ENCODE measurements around the gene ALPL.

ALPL gene

GRCh38 chr1:21598904-21599303 is 89.7 kb downstream of the ALPL start:
- DNase-seq (ENCODE audit: low spot score), result no peak

- DNase-seq (ENCODE audit: low spot score), result no peak
Measured at GRCh38 chr1:21599402-21599801, 90.2 kb downstream of the ALPL start.

DNA sequence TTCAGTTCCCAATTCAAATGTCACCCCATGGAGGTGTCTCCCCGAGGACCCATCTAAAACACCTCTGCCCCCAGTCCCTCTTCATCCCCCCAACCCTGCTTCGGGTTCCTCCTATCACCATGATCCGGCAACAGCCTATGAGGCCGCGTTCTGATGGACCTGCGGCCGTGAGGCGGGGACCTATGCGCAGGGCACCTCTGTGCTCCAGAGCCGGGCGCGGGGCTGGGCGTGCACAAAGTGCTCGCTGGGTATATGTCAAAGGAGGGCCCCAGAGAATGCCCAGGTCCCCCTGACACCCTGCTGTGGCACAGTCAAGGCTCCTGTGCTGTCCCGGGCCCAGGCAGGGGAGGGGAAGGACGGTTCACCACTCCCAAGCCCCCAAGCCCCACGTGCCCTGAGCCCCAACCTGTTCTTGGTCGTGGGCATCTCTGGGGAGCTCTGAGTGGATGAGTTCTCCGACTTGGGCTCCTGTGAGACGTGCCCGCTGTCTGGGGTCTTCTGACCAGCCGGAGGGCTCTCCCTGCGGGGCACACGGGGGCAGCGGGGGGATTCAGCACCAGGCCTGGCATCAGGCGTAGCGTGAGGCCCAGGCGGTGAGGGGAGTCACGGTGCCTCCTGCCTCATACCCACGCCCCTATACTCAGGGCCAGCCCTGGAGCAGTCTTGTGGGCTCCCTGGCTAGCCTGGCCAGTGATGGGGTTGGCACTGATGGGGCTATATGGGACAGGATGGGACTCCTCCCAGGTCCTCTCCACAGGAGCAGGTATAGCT is 92.2 kb downstream of the ALPL start:
- DNase-seq (ENCODE audit: low spot score), result no peak

- no peak for DNase-seq (ENCODE audit: low spot score)
Measured at GRCh38 chr1:21603177-21604138, 94.2 kb downstream of the ALPL start.

DNA sequence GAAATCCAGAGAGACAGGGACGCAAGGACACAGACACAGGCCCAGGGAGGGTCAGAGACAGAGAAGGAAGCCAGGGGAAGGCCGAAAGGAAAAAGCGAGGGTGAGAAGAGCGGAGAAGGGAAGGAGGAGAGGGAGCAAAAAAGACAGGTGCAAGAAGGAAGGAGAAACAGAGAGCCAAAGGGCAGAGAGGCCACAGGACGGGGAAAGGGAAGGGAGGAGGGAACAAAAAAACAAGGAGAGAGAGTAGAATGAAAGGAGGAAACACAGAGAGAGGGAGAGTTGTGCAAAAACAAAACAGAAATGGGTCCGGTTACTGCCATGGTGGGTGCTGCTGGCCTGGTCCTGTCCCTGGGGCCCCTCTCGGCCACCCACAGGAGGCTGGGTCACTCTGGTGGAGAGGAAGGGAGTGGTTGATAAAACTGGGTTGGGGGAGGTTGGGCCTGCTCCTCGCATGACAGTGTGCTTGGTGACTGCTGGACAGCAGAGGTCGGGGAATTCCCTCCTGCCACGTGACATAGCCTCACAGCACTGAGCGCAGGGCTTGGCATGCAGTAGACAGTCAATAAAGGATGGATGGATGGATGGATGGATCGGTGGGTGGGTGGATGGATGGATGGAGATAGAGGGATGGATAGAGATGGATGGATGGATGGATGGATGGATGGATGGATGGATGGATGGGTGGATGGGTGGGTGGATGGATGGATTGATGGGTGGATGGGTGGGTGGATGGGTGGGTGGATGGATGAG is 95.2 kb downstream of the ALPL start:
- DNase-seq (ENCODE audit: low spot score), result no peak

- no peak for DNase-seq (ENCODE audit: low spot score)
Measured at GRCh38 chr1:21605012-21605715, 95.9 kb downstream of the ALPL start.

DNA sequence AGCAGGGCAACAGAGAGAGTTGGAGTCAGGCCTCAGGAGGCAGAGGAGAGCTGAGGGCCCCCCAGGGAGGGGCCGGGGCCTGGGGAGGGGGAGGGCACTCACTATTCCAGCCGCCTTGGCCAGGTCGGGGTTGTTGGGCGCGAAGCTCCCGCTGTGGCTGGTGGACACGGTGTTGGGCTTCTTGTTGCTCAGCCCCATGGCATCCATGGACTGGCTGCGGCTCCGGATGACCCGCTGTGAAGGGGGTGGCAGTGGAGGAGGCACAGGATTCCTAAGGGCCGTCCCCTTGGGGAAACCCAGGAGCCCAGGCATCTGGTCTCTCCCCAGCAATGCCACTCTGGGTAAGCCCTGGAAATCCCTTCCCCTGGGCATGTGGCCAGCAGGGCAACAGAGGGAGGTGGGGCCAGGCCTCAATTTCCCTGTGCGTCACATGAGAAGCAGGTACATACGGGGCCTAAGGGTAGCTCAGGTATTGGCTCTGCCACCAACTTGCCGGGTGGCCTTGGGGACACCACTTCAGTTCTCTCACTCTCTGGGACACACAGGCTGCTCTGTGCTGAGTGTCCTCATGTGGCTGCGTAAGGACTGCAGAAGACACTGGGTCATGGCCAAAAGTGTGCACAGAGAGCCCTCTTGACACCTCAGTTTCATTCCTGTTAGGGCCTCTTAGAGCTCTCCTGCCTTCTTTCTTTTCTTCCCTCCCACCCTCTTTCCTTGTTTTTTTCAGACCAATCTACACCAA is 96.9 kb downstream of the ALPL start:
- no peak for DNase-seq (ENCODE audit: low spot score)

DNA sequence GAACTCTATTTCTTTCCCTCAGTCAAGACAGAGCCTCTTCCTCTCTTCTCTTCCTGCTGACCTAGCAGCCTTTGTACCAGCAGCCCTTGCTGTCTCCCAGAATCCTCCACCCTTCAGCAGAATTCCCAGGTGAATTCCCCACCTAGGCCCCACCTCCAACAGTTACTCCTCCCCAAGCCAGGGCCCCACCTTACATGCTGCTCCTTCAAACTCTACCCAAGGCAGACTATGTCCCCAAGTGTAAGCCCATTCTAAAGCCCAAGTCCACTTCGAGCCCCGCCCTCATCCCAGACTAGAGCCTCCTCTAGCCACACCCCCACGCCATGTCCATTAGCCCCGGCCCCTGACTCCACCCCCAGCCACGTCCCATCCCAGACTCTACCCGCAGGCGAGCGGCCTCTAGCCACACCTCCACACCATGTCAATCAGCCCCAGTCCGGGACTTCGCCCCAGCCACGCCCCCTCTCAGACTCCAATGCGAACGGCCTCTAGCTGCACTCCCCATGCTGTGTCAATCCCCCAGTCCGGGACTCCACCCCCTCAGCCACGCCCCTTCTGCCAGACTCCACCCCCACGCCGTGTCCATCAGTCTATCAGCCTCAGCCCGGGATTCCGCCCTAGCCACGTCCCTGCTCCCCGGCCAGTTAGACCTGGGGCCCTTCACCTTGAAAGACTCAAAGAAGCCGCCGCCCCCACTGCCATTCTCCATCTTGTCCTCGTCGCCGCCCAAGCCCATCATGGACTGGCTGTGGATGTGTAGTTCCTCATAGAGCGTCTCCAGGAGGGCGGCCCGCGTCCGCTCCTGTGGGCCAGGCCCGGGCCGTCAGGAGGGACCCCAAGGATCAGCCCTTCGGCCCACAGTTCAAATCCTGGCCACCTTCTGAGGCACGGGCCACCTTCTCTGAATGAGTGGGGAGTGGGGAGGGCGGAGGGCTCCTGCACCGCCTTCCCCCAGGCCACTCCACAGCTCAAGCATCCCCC is 98.6 kb downstream of the ALPL start:
- DNase-seq (ENCODE audit: low spot score), result peak; percentile 2

- no peak for DNase-seq (ENCODE audit: low spot score)
Measured at GRCh38 chr1:21608798-21609197, 99.6 kb downstream of the ALPL start.

GRCh38 chr1:21610027-21610426 is 100.8 kb downstream of the ALPL start:
- DNase-seq (ENCODE audit: low spot score), result no peak

- DNase-seq (ENCODE audit: low spot score), result no peak
Measured at GRCh38 chr1:21610989-21611785, 102.0 kb downstream of the ALPL start.

- no peak for DNase-seq (ENCODE audit: low spot score)
Measured at GRCh38 chr1:21612057-21612456, 102.8 kb downstream of the ALPL start.

GRCh38 chr1:21613072-21613867 is 104.0 kb downstream of the ALPL start:
- no peak for DNase-seq (ENCODE audit: low spot score)

- DNase-seq (ENCODE audit: low spot score), result no peak
Measured at GRCh38 chr1:21614419-21615115, 105.3 kb downstream of the ALPL start.

- DNase-seq (ENCODE audit: low spot score), result no peak
Measured at GRCh38 chr1:21616372-21616771, 107.1 kb downstream of the ALPL start.

DNA sequence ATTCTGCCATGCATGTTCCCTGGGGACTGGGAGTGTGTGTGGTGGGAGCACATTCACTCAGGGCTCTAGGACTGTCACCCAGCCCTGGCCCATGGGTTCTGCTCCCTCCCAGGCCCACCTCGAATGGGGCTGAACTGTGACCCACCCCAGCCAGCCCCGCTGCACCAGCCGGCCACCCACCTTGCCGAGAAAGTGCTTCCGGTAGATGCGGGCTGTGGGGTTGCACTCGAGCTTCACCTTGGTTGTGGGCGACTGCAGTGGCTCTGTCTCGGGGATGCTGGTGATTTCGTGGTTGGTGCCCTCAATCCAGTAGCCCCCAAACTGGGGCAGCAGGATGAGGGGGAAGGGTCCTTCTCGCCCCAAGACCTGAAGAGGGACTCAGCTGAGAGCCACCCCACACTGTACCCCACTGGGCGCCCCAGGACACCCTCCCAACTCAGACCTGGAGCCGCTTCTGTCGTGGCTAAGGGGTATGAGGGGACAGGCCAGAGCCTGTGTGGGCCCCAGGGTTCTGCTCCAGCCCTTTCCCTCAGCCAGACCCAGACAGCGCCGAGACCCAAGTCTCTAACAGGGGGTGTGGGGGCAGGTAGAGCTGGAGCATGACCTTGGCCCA is 108.0 kb downstream of the ALPL start:
- no peak for DNase-seq (ENCODE audit: low spot score)

- no peak for DNase-seq (ENCODE audit: low spot score)
Measured at GRCh38 chr1:21618059-21618458, 108.8 kb downstream of the ALPL start.

All from CD4-positive, alpha-beta T cell treated with Interleukin-15 for 4 hours (primary cell).